Thyroid gland (tissue), 4 donors: ENCODE results near the gene VPS13C. TPM values are rescaled to one million over a fixed set of nuclear protein-coding genes. Genes with fewer than 3 reads are reported as not detected.

ENCODE experiments used
- DNase-seq, 2 donors: peaks; one replicate each; pipeline ENCODE4 v3.0.0-alpha.2; 2019
- H3K27ac ChIP-seq, 3 donors: fragments of 200-600 bp; sonication (generic); 1 replicate in 2 of 3; 2 replicates in 1 of 3; pipeline ENCODE4 v1.5.1; 2016 to 2019; ENCODE audit warnings: mild to moderate bottlenecking in 1 of 3, moderate library complexity in 1 of 3
- H3K27me3 ChIP-seq: fragments of 200-600 bp; sonication (generic); one replicate; pipeline ENCODE4 v1.5.1; 2019
- H3K36me3 ChIP-seq, 2 donors: fragments of 200-600 bp; sonication (generic); one replicate each; pipeline ENCODE4 v1.5.1; 2016 to 2019
- H3K4me1 ChIP-seq, 2 donors: fragments of 200-600 bp; sonication (generic); one replicate each; pipeline ENCODE4 v1.5.1; 2017 to 2019
- H3K4me3 ChIP-seq, 3 donors: fragments of 200-600 bp; sonication (generic); replicated peaks in 1 of 3; 1 replicate in 2 of 3; 2 replicates in 1 of 3; pipeline ENCODE4 v1.5.1; 2016; ENCODE audit warnings: mild to moderate bottlenecking in 1 of 3
- H3K9me3 ChIP-seq: fragments of 200-600 bp; sonication (generic); one replicate; pipeline ENCODE4 v1.5.1; 2017
- POLR2A ChIP-seq, 2 donors: fragments of 450-650 bp; IDR thresholded peaks; one replicate each; pipeline ENCODE4 v1.6.1; 2017; ENCODE audit warnings: antibody characterized with exemption in 2 of 2, mild to moderate bottlenecking in 2 of 2, moderate library complexity in 1 of 2
- WGBS, 2 donors: methylation state at CpG; one replicate each; pipeline ENCODE4 v1.1.5; 2017; 5-methylcytosine and 5-hydroxymethylcytosine counted together
- intact Hi-C: fragments of 100-400 bp; cut with DNase I; formaldehyde crosslinking; loops from one replicate; pipeline ENCODE4 v1.15.1; 2023
- total RNA-seq, 4 donors: library from RNA; depleted of rRNA; stranded (reverse); fragments of >200 nt; gene quantifications; one replicate each; pipeline ENCODE4 v1.2.3, GENCODE V29; 2016
- TF ChIP-seq, protein P1 (sequence below), 6 experiments: fragments of 200-600 bp in 3 of 6; fragments of 450-650 bp in 3 of 6; sonication (generic) in 3 of 6; IDR thresholded peaks; one replicate each; pipeline ENCODE4 v1.5.1; 2016 to 2019; ENCODE audit warnings: antibody characterized with exemption in 6 of 6, mild to moderate bottlenecking in 2 of 6, inconsistent platforms in 1 of 6, moderate library complexity in 1 of 6

VPS13C gene
- total RNA-seq, 4 donors from 2014 or later, result 99.4 to 159 (median 119) TPM

DNA sequence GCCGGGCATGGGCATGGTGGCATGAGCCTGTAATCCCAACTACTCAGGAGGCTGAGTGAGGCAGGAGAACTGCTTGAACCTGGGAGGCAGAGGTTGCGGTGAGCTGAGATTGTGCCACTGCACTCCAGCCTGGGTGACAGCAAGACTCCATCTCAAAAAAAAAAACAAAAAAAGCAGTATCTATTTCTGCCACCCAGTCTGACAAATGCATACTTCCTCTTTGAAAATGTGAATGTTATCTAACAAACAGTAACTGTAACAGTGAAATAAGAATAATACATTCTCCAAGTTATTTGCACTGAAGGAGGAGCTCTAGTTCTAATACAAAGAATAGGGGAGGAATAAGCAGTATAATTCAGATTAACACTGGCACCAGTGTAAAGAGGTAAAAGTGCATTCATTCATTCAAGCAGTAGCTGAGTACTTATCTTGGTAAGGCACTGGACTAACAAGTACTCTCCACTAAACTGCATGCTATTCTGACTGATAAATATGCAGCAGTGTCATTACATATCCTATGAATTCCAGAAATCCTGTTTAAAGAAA is 12.9 kb downstream of the VPS13C start:
- no peak overlapping the region for H3K4me3 ChIP-seq
- intact Hi-C loops, result no loop called here
- no peaks in the 10 kb centered on the region for H3K27me3 ChIP-seq
- no peak for TF ChIP-seq POLR2A (IDR thresholded peaks at IDR 0.05)
- TF ChIP-seq, protein P1, sequence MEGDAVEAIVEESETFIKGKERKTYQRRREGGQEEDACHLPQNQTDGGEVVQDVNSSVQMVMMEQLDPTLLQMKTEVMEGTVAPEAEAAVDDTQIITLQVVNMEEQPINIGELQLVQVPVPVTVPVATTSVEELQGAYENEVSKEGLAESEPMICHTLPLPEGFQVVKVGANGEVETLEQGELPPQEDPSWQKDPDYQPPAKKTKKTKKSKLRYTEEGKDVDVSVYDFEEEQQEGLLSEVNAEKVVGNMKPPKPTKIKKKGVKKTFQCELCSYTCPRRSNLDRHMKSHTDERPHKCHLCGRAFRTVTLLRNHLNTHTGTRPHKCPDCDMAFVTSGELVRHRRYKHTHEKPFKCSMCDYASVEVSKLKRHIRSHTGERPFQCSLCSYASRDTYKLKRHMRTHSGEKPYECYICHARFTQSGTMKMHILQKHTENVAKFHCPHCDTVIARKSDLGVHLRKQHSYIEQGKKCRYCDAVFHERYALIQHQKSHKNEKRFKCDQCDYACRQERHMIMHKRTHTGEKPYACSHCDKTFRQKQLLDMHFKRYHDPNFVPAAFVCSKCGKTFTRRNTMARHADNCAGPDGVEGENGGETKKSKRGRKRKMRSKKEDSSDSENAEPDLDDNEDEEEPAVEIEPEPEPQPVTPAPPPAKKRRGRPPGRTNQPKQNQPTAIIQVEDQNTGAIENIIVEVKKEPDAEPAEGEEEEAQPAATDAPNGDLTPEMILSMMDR (IDR thresholded peaks at IDR 0.05), result no peak
- no peak overlapping the region for H3K27ac ChIP-seq
- DNase-seq, result no peak
- no peaks in the 10 kb centered on the region for H3K36me3 ChIP-seq
- H3K4me1 ChIP-seq, result no peaks in the 10 kb centered on the region
- no peaks in the 10 kb centered on the region for H3K9me3 ChIP-seq
- WGBS, 2 donors, result 82 to 91% methylated on average over 2 of the region's 2 CpGs

DNA sequence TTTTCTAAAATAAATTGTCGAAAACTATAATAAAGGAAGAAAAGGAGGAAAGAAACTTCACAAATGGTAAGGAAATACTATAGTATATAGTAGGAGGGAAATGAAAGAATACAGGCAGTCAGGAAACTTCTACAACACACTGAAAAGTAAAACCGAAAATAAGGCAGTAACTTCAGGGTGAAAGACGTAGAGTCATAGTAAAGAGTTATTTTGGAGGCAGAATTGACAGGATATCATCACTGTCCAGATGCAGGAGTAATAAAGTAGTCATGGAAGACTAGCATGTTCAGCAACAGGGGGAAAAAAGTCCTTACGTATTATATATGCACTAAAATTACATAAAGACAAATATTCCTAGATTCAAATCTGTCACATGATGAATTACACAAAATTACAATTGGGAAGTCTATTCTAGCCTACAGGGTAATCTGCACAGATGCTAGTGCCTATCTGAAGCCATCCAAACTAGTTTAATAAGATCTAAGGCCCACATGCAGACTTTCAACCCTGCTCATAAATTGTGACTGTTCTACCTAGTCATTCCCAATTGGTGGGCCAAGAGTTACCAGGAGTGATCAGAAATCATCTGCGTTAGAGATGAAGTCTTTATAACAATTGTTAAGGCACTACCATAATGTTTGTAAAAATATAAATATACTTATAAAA is 14.0 kb downstream of the VPS13C start:
- TF ChIP-seq, protein P1 (IDR thresholded peaks at IDR 0.05), result no peak
- TF ChIP-seq POLR2A (IDR thresholded peaks at IDR 0.05), result no peak
- 80 to 84% methylated on average over 5 of the region's 5 CpGs for WGBS, 2 donors
- no peaks in the 10 kb centered on the region for H3K4me1 ChIP-seq
- no peak for DNase-seq
- intact Hi-C loops, result no loop called here
- no peaks in the 10 kb centered on the region for H3K36me3 ChIP-seq
- H3K9me3 ChIP-seq, result no peaks in the 10 kb centered on the region
- H3K4me3 ChIP-seq, result no peak overlapping the region
- H3K27ac ChIP-seq, result no peak overlapping the region
- H3K27me3 ChIP-seq, result no peaks in the 10 kb centered on the region

DNA sequence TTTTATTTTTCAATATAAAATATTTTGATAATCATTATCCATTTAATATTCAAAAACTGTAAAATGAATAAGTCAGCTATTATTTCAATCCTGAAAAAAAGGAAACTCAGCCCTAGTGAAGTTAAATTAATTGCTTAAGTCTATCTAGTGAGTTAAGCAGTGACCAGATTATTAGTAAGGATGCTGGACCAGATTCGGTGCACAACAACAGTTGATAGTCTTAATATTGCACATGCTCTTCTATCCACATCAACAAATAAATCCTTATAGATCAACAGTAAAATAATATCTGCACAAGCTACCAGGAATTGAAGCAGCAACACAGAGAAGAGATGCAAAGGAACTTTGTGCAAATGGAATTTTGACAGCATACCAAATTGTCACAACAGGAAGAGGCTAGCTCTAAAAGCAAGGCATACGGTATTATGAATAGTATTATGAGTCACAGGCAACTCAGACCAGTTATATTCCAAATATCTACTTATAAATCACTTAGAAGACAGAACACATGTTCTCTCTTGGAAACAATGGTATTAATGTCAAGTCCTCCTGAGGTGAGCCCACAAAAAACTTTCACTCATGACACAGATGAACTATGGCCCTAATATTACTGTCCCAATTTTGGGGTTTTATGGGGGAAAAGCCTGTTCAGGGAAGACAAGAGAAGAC is 24.9 kb downstream of the VPS13C start:
- intact Hi-C loops, result no loop called here
- WGBS, 2 donors, result 79 to 87% methylated on average over 2 of the region's 2 CpGs
- TF ChIP-seq POLR2A (IDR thresholded peaks at IDR 0.05), result no peak
- TF ChIP-seq, protein P1 (IDR thresholded peaks at IDR 0.05), result no peak
- no peak overlapping the region for H3K4me3 ChIP-seq
- H3K27ac ChIP-seq, result no peak overlapping the region
- no peaks in the 10 kb centered on the region for H3K9me3 ChIP-seq
- DNase-seq, result no peak
- H3K4me1 ChIP-seq, result no peaks in the 10 kb centered on the region
- H3K27me3 ChIP-seq, result no peaks in the 10 kb centered on the region
- H3K36me3 ChIP-seq, result no peaks in the 10 kb centered on the region

DNA sequence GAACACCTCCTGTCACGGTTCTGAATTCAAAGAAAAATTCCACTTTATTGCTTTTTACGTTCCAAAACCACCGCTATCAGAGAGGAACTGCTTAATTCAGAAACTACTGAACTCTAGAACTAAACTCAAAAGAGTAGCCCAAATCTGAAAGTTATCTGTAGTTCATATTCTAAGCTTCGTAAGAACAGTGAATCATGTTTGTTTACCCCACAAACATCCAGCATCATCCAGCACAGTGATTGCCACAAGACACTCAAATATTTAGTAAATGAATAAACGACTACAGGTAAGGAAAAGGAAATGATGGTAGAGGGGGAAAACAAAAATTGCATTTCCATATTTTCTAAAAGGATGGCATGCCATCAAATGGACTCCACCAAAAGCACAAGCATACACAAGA is 32.3 kb downstream of the VPS13C start:
- Histone ChIP-seq H3K36me3 (peaks cover 0 to 2% of the 10 kb centered on the region in 2 donors), H3K9me3 (no peaks in the 10 kb centered on the region), H3K4me3 (no peak overlapping the region), H3K4me1 (no peaks in the 10 kb centered on the region), H3K27ac (no peak overlapping the region), H3K27me3 (no peaks in the 10 kb centered on the region)
- WGBS, 2 donors, result 90 to 92% methylated on average over 5 of the region's 5 CpGs
- intact Hi-C loops, result no loop called here
- TF ChIP-seq, protein P1 (IDR thresholded peaks at IDR 0.05), result no peak
- no peak for TF ChIP-seq POLR2A (IDR thresholded peaks at IDR 0.05)
- DNase-seq, result no peak

DNA sequence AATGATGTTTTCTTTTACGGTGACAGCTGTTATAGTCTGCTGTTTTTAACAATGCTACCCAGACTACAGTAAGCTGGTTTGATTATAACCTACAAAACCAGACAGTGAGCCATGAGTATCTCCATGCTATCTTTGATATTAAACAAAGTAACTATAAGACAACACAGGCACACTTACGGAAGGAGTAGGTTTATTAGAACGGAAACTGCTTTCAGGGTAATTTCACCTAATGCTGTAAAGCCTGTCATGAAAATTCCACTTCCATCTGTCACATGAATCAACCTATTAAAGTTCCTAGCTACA is 33.0 kb downstream of the VPS13C start:
- WGBS, 2 donors, result 87 to 96% methylated on average over 3 of the region's 3 CpGs
- H3K27ac ChIP-seq, result no peak overlapping the region
- intact Hi-C loops, result no loop called here

More for the DNA sequence above, 33.0 kb downstream of the VPS13C start:
- Histone ChIP-seq H3K9me3 (no peaks in the 10 kb centered on the region), H3K4me1 (no peaks in the 10 kb centered on the region), H3K4me3 (no peak overlapping the region), H3K36me3 (peaks cover 0 to 6% of the 10 kb centered on the region in 2 donors), H3K27me3 (no peaks in the 10 kb centered on the region)
- TF ChIP-seq, protein P1 (IDR thresholded peaks at IDR 0.05), result no peak
- no peak for TF ChIP-seq POLR2A (IDR thresholded peaks at IDR 0.05)
- no peak for DNase-seq
